Measurements from ENCODE around the gene KCNK17.

KCNK17 gene

GRCh38 chr6:39347206-39347605 is 33.0 kb upstream of the KCNK17 start:
- in situ Hi-C loops (cut with HindIII; ENCODE audit: low pct_ligation_motif_present, low sequenced_read_pairs), result no loop called here

GRCh38 chr6:39344821-39345280 is 30.6 kb upstream of the KCNK17 start:
- peak; percentile 62 for DNase-seq
- Histone ChIP-seq H3K4me3 (ENCODE audit: low read depth, low read length) (no peak overlapping the region), H3K27ac (no peak overlapping the region), H3K36me3 (replicated peaks) (no peaks in the 10 kb centered on the region), H3K27me3 (replicated peaks) (no peaks in the 10 kb centered on the region)
- in situ Hi-C loops (cut with HindIII; ENCODE audit: low pct_ligation_motif_present, low sequenced_read_pairs), result no loop called here
- no peak for TF ChIP-seq CTCF (IDR thresholded peaks at IDR 0.05; ENCODE audit: low read depth, low read length, missing control alignments)

More at GRCh38 chr6:39347206-39347605, 33.0 kb upstream of the KCNK17 start:
- Histone ChIP-seq H3K27me3 (replicated peaks) (no peaks in the 10 kb centered on the region), H3K36me3 (replicated peaks) (no peaks in the 10 kb centered on the region), H3K27ac (no peak overlapping the region), H3K4me3 (ENCODE audit: low read depth, low read length) (no peak overlapping the region)
- TF ChIP-seq CTCF (IDR thresholded peaks at IDR 0.05; ENCODE audit: low read depth, low read length, missing control alignments), result no peak
- DNase-seq, result no peak

GRCh38 chr6:39343396-39343870 is 29.2 kb upstream of the KCNK17 start:
- no peak for DNase-seq
- H3K27ac ChIP-seq, result no peak overlapping the region
- no peak overlapping the region for H3K4me3 ChIP-seq (ENCODE audit: low read depth, low read length)
- no peaks in the 10 kb centered on the region for H3K27me3 ChIP-seq (replicated peaks)
- H3K36me3 ChIP-seq (replicated peaks), result no peaks in the 10 kb centered on the region
- in situ Hi-C loops (cut with HindIII; ENCODE audit: low pct_ligation_motif_present, low sequenced_read_pairs), result no loop called here
- no peak for TF ChIP-seq CTCF (IDR thresholded peaks at IDR 0.05; ENCODE audit: low read depth, low read length, missing control alignments)

- in situ Hi-C loops (cut with HindIII; ENCODE audit: low pct_ligation_motif_present, low sequenced_read_pairs), result no loop called here
- TF ChIP-seq CTCF (IDR thresholded peaks at IDR 0.05; ENCODE audit: low read depth, low read length, missing control alignments), result no peak
- DNase-seq, result no peak
- no peaks in the 10 kb centered on the region for H3K36me3 ChIP-seq (replicated peaks)
- H3K27me3 ChIP-seq (replicated peaks), result no peaks in the 10 kb centered on the region
- H3K4me3 ChIP-seq (ENCODE audit: low read depth, low read length), result no peak overlapping the region
- no peak overlapping the region for H3K27ac ChIP-seq
Observed at GRCh38 chr6:39342692-39343395, 28.6 kb upstream of the KCNK17 start.

- Histone ChIP-seq H3K27ac (no peak overlapping the region), H3K36me3 (replicated peaks) (no peaks in the 10 kb centered on the region), H3K4me3 (ENCODE audit: low read depth, low read length) (no peak overlapping the region), H3K27me3 (replicated peaks) (no peaks in the 10 kb centered on the region)
- in situ Hi-C loops (cut with HindIII; ENCODE audit: low pct_ligation_motif_present, low sequenced_read_pairs), result no loop called here
- DNase-seq, result no peak
- TF ChIP-seq CTCF (IDR thresholded peaks at IDR 0.05; ENCODE audit: low read depth, low read length, missing control alignments), result no peak
Observed at GRCh38 chr6:39341937-39342336, 27.7 kb upstream of the KCNK17 start.

GRCh38 chr6:39341352-39341751 is 27.1 kb upstream of the KCNK17 start:
- in situ Hi-C loops (cut with HindIII; ENCODE audit: low pct_ligation_motif_present, low sequenced_read_pairs), result no loop called here

More at GRCh38 chr6:39341352-39341751, 27.1 kb upstream of the KCNK17 start:
- Histone ChIP-seq H3K36me3 (replicated peaks) (no peaks in the 10 kb centered on the region), H3K27me3 (replicated peaks) (no peaks in the 10 kb centered on the region), H3K4me3 (ENCODE audit: low read depth, low read length) (no peak overlapping the region), H3K27ac (no peak overlapping the region)
- TF ChIP-seq CTCF (IDR thresholded peaks at IDR 0.05; ENCODE audit: low read depth, low read length, missing control alignments), result no peak
- DNase-seq, result no peak
